Endodermal cell (in vitro differentiated cells): ENCODE measurements around the gene ANKRD34A. TPM values are rescaled to one million over a fixed set of nuclear protein-coding genes. Genes with fewer than 3 reads are reported as not detected.

Experiments
- DNase-seq: peaks from one replicate; pipeline ENCODE4 v3.0.0-alpha.2; 2017
- H3K27ac ChIP-seq: 2 replicates; pipeline ENCODE4 v1.5.1; 2013; ENCODE audit warnings: mild to moderate bottlenecking, low read depth, low read length, moderate library complexity
- H3K27me3 ChIP-seq: 2 replicates; pipeline ENCODE4 v1.6.1; 2013; ENCODE audit warnings: mild to moderate bottlenecking, low read length, moderate library complexity; ENCODE audit not compliant: insufficient read depth, control insufficient read depth, poor library complexity, severe bottlenecking
- H3K36me3 ChIP-seq: 2 replicates; pipeline ENCODE4 v1.7.0; 2013; ENCODE audit warnings: mild to moderate bottlenecking, low read length, moderate library complexity; ENCODE audit not compliant: control insufficient read depth, insufficient read depth
- H3K4me1 ChIP-seq: one replicate; pipeline ENCODE4 v1.7.0; 2013; ENCODE audit warnings: low read length; ENCODE audit not compliant: control insufficient read depth, insufficient read depth
- H3K4me3 ChIP-seq: 2 replicates; pipeline ENCODE4 v1.5.1; 2013; ENCODE audit warnings: mild to moderate bottlenecking, low read length, moderate library complexity
- H3K9ac ChIP-seq: 2 replicates; pipeline ENCODE4 v1.6.1; 2013; ENCODE audit warnings: mild to moderate bottlenecking, low read length, moderate library complexity; ENCODE audit not compliant: poor library complexity, severe bottlenecking; ENCODE audit errors: extremely low read depth
- H3K9me3 ChIP-seq: 2 replicates; pipeline ENCODE4 v1.6.1; 2013; ENCODE audit warnings: mild to moderate bottlenecking, low read length, moderate library complexity; ENCODE audit not compliant: control insufficient read depth
- H3K27ac Mint-ChIP-seq: 2 replicates; pipeline ENCODE4 v1.8.0; 2020; ENCODE audit warnings: mixed read lengths
- H3K27me3 Mint-ChIP-seq: 2 replicates; pipeline ENCODE4 v1.8.0; 2021; ENCODE audit warnings: mild to moderate bottlenecking, mixed read lengths; ENCODE audit not compliant: insufficient read depth
- H3K36me3 Mint-ChIP-seq: 2 replicates; pipeline ENCODE4 v1.8.0; 2020; ENCODE audit warnings: low read depth, mixed read lengths
- H3K4me1 Mint-ChIP-seq: 2 replicates; pipeline ENCODE4 v1.8.0; 2020; ENCODE audit warnings: mixed read lengths
- H3K4me3 Mint-ChIP-seq: 2 replicates; pipeline ENCODE4 v1.8.0; 2020; ENCODE audit warnings: mild to moderate bottlenecking, moderate library complexity, mixed read lengths
- H3K9me3 Mint-ChIP-seq: 2 replicates; pipeline ENCODE4 v1.8.0; 2020; ENCODE audit warnings: mild to moderate bottlenecking, mixed read lengths
- WGBS, 2 experiments: methylation state at CpG; one replicate each; pipeline versions ENCODE4 v1.1.5 to v1.1.7; 2013; ENCODE audit warnings: missing lambda C conversion rate in 2 of 2, mixed read lengths in 1 of 2; ENCODE audit not compliant: insufficient coverage in 1 of 2, insufficient read length in 1 of 2; 5-methylcytosine and 5-hydroxymethylcytosine counted together
- total RNA-seq, 2 donors: library from RNA; stranded (reverse); fragmentation: NEBNext Ultra II Directional in 1 of 2; extraction: Animal tissue kit (Norgen Biotek cat#: 25700) in 1 of 2; gene quantifications; 2 replicates in 1 of 2; 3 replicates in 1 of 2; pipeline ENCODE4 v1.2.1, GENCODE V29; 2021
- TF ChIP-seq, protein P1 (sequence below): fragments of 200-600 bp; sonication (generic); conservative IDR thresholded peaks from 2 replicates; pipeline ENCODE4 v1.5.0; 2021; ENCODE audit warnings: antibody characterized with exemption, mild to moderate bottlenecking

ANKRD34A gene
- total RNA-seq, 2 donors from 2014 or later = 0.55 to 1.4 TPM

DNA sequence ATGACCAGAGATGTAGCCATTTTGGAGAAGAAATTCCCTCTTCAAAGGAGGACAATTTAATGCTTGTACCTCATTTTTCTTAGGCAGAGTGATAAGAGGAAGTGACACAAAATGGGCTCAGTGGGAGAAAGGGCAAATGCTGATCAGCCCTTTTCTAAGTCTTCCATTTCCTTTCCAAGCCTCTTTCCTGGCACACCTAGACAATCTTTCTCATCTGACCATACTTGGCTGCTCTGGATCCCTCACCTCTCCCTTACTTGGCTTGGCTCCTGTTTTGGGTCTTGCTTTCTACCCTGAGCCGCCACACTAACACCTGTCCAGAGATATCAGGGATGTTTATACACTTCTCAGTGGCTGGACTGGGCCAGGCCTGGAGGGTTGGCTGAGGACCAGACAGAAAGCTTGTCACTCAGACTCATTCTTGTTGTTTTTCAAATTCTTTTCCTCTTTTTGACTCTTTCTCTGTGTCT lies 18.9 kb upstream of the ANKRD34A start:
- 89 to 97% methylated on average over 1 of the region's 1 CpG for WGBS, 2 experiments
- H3K4me1 Mint-ChIP-seq = peaks cover 11% of the 10 kb centered on the region
- Histone ChIP-seq H3K9me3 (no peaks in the 10 kb centered on the region), H3K4me3 (no peak overlapping the region), H3K27me3 (no peaks in the 10 kb centered on the region), H3K27ac (no peak overlapping the region), H3K36me3 (no peaks in the 10 kb centered on the region), H3K9ac (no peak overlapping the region), H3K4me1 (peaks cover 15% of the 10 kb centered on the region)
- no peaks in the 10 kb centered on the region for H3K36me3 Mint-ChIP-seq
- DNase-seq = no peak
- H3K9me3 Mint-ChIP-seq = no peaks in the 10 kb centered on the region
- TF ChIP-seq, protein P1, sequence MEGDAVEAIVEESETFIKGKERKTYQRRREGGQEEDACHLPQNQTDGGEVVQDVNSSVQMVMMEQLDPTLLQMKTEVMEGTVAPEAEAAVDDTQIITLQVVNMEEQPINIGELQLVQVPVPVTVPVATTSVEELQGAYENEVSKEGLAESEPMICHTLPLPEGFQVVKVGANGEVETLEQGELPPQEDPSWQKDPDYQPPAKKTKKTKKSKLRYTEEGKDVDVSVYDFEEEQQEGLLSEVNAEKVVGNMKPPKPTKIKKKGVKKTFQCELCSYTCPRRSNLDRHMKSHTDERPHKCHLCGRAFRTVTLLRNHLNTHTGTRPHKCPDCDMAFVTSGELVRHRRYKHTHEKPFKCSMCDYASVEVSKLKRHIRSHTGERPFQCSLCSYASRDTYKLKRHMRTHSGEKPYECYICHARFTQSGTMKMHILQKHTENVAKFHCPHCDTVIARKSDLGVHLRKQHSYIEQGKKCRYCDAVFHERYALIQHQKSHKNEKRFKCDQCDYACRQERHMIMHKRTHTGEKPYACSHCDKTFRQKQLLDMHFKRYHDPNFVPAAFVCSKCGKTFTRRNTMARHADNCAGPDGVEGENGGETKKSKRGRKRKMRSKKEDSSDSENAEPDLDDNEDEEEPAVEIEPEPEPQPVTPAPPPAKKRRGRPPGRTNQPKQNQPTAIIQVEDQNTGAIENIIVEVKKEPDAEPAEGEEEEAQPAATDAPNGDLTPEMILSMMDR = no peak
- H3K4me3 Mint-ChIP-seq = no peak overlapping the region
- no peak overlapping the region for H3K27ac Mint-ChIP-seq
- H3K27me3 Mint-ChIP-seq = no peaks in the 10 kb centered on the region

DNA sequence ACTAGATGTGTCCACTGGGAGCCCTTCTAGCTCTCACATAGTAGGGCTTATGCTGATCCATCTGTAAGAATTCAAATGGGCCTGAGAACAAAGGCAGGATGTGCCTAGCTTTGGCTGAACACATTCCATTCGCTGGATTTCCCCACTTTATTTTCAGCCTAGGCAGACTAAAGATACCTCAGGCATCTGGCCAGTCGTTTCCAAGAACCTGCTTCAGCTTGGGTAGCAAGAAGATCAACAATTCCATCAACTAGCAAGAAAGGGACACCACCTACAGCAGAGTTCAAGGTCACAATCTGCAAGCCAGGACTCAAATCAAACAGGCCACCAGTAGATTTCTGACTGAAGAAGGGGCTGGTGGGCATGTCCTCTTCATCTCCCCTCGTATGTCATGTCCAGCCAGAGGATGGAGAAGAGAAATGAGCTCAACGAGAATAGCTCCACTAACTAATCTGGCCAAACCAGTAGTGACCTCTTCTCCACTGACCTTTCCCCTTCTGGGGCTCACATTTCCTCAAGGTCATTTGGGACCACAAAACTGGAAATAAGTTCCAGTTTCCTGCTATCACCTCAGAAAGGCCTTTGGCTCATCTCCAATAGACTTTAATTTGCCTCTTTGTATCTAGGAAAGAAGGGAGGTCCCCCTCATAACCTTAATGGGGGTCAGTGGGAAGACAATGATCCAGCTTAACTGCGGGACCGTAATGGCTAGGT lies 17.8 kb upstream of the ANKRD34A start:
- TF ChIP-seq, protein P1 = no peak
- 89 to 97% methylated on average over 5 to 6 of the region's 6 CpGs for WGBS, 2 experiments
- DNase-seq = peak; percentile 24
- Mint-ChIP-seq H3K9me3 (no peaks in the 10 kb centered on the region), H3K27ac (no peak overlapping the region), H3K36me3 (no peaks in the 10 kb centered on the region), H3K27me3 (no peaks in the 10 kb centered on the region), H3K4me3 (no peak overlapping the region), H3K4me1 (peaks cover 11% of the 10 kb centered on the region)
- H3K4me1 ChIP-seq = peaks cover 15% of the 10 kb centered on the region
- H3K4me3 ChIP-seq = no peak overlapping the region
- no peak overlapping the region for H3K9ac ChIP-seq
- no peaks in the 10 kb centered on the region for H3K27me3 ChIP-seq
- no peaks in the 10 kb centered on the region for H3K9me3 ChIP-seq
- no peak overlapping the region for H3K27ac ChIP-seq
- no peaks in the 10 kb centered on the region for H3K36me3 ChIP-seq

DNA sequence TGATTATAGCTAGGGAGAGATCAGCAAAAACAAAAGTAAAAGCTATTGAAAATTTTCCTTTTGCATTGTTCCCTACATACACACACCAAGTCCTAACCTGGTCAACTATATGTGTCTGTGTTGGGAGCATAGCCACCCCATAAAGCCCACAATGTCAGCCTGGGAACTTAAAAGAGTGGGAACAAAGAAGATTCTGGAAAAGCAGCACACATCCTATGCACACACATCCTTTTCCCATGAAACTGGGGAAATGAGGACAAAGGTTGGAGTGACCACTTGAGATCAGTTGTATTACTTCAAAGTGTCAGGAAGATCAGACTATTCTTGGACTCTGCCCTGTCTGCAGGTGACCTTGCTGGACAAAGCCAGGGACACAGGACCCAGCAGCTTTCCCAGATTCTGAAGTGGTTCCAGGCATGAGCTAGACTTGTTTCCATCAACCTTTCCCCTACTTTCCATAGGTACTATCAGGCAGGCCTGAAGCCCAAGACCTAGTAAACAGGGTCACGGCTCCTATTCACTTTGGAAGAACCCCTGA lies 16.2 kb upstream of the ANKRD34A start:
- TF ChIP-seq, protein P1 = no peak
- H3K4me3 Mint-ChIP-seq = no peak overlapping the region
- peaks cover 15% of the 10 kb centered on the region for H3K4me1 ChIP-seq
- H3K9me3 Mint-ChIP-seq = no peaks in the 10 kb centered on the region
- H3K36me3 ChIP-seq = no peaks in the 10 kb centered on the region
- H3K27ac ChIP-seq = no peak overlapping the region
- H3K27me3 Mint-ChIP-seq = no peaks in the 10 kb centered on the region
- H3K9me3 ChIP-seq = no peaks in the 10 kb centered on the region
- H3K9ac ChIP-seq = no peak overlapping the region
- peaks cover 10% of the 10 kb centered on the region for H3K4me1 Mint-ChIP-seq
- WGBS, 2 experiments = 91% methylated on average over 1 of the region's 1 CpG; no CpG with 5 or more reads in 1 of the 2 experiments
- no peak overlapping the region for H3K4me3 ChIP-seq
- H3K27ac Mint-ChIP-seq = no peak overlapping the region
- no peaks in the 10 kb centered on the region for H3K36me3 Mint-ChIP-seq
- DNase-seq = peak; percentile 28
- H3K27me3 ChIP-seq = no peaks in the 10 kb centered on the region
